K562 (cell line): ENCODE data around the gene SART3. TPM values are rescaled to one million over a fixed set of nuclear protein-coding genes. Genes with fewer than 3 reads are reported as not detected.

Source experiments
- ATAC-seq: fragments of 200-7000 bp; cut with Tn5 transposase; 3 replicates; pipeline ENCODE4 v1.9.1; 2020; ENCODE audit warnings: moderate library complexity
- BruUV-seq: library from RNA; stranded (reverse); fragments of 400-500 nt; replicated peaks from 2 replicates; lab custom pipeline; 2021; lab: Mats Ljungman, UMichigan
- CTCF ChIA-PET: fragments of 300-600 bp; formaldehyde crosslinking; extraction: SDS; loops from one replicate; lab custom pipeline; 2021; ENCODE audit warnings: low intra/inter-chr PET ratio; lab: Yijun Ruan, JAX
- POLR2A ChIA-PET: fragments of 300-600, 350-650 bp; sonication (Branson Sonifier 250); formaldehyde crosslinking; extraction: SDS; loops from one replicate; lab custom pipeline; 2021; ENCODE audit warnings: antibody characterized with exemption, inconsistent platforms; lab: Yijun Ruan, JAX
- DNase-seq, 4 experiments: peaks; one replicate each; pipeline versions ENCODE4 v3.0.0 to v3.0.0-alpha.2; 2011 to 2018; ENCODE audit warnings: low spot score in 3 of 4, mixed read lengths in 3 of 4; ENCODE audit errors: extremely low read depth in 1 of 4
- FAIRE-seq: peaks from 2 replicates; lab custom pipeline; 2011; peaks lifted over from hg19 to GRCh38; lab: Jason Lieb, UNC
- H2AFZ ChIP-seq: 2 replicates; pipeline ENCODE4 v1.6.0; 2011; ENCODE audit warnings: low read depth, low read length, control low read depth, inconsistent platforms
- H3K27ac ChIP-seq: fragments of 200-600 bp; 3 replicates; pipeline ENCODE4 v1.8.0; 2011; ENCODE audit warnings: low read depth, mild to moderate bottlenecking, control low read depth, inconsistent platforms, low read length, moderate library complexity, mixed read lengths; ENCODE audit errors: extremely low read depth
- H3K27me3 ChIP-seq, 2 experiments: fragments of 300-600 bp in 1 of 2; 2 replicates in 1 of 2; 3 replicates in 1 of 2; pipeline versions ENCODE4 v1.6.0 to v1.8.0; 2011; ENCODE audit warnings: inconsistent platforms in 2 of 2, low read length in 2 of 2, mild to moderate bottlenecking in 1 of 2, mixed read lengths in 1 of 2, moderate library complexity in 1 of 2; ENCODE audit not compliant: control insufficient read depth in 2 of 2, insufficient read depth in 2 of 2
- H3K36me3 ChIP-seq: fragments of 300-600 bp; 3 replicates; pipeline ENCODE4 v1.8.0; 2011; ENCODE audit warnings: mild to moderate bottlenecking, low read length, inconsistent platforms; ENCODE audit not compliant: control insufficient read depth, insufficient read depth
- H3K4me1 ChIP-seq, 2 experiments: fragments of 200-600 bp in 1 of 2; replicated peaks in 1 of 2; 2 replicates in 1 of 2; 3 replicates in 1 of 2; pipeline versions ENCODE4 v1.5.1 to v1.8.0; 2011; ENCODE audit warnings: inconsistent platforms in 2 of 2, low read length in 2 of 2, mild to moderate bottlenecking in 1 of 2, mixed read lengths in 1 of 2, moderate library complexity in 1 of 2; ENCODE audit not compliant: control insufficient read depth in 2 of 2, insufficient read depth in 2 of 2
- H3K4me2 ChIP-seq: 2 replicates; pipeline ENCODE4 v1.6.1; 2011; ENCODE audit warnings: low read length, control low read depth, inconsistent platforms, mixed read lengths; ENCODE audit not compliant: insufficient read depth
- H3K4me3 ChIP-seq: fragments of 200-600 bp; sonication (generic), shearing (Covaris generic); 2 replicates; pipeline ENCODE4 v1.5.1; 2016; ENCODE audit warnings: control low read depth, inconsistent platforms
- H3K79me2 ChIP-seq: fragments of 200-600 bp; 3 replicates; pipeline ENCODE4 v1.8.0; 2011; ENCODE audit warnings: low read length, inconsistent platforms; ENCODE audit not compliant: control insufficient read depth, insufficient read depth
- H3K9ac ChIP-seq, 2 experiments: 2 replicates each; pipeline versions ENCODE4 v1.6.0 to v1.6.1; 2011; ENCODE audit warnings: low read depth in 2 of 2, low read length in 2 of 2, control low read depth in 1 of 2, inconsistent platforms in 1 of 2, mild to moderate bottlenecking in 1 of 2, mixed read lengths in 1 of 2; ENCODE audit not compliant: insufficient read depth in 1 of 2
- H3K9me1 ChIP-seq: one replicate; pipeline ENCODE4 v1.6.0; 2011; ENCODE audit warnings: inconsistent platforms, mild to moderate bottlenecking, low read length, moderate library complexity; ENCODE audit not compliant: control insufficient read depth, insufficient read depth
- H3K9me3 ChIP-seq: replicated peaks from 2 replicates; pipeline ENCODE4 v1.5.1; 2011; ENCODE audit warnings: low read depth, low read length, inconsistent platforms; ENCODE audit not compliant: control insufficient read depth, insufficient read depth
- H4K20me1 ChIP-seq: replicated peaks from 2 replicates; pipeline ENCODE4 v1.6.1; 2011; ENCODE audit warnings: low read length, inconsistent platforms, mixed read lengths; ENCODE audit not compliant: control insufficient read depth, insufficient read depth
- BRF1 ChIP-seq: IDR thresholded peaks from 3 replicates; pipeline ENCODE4 v1.6.1; 2011; ENCODE audit warnings: borderline replicate concordance, mild to moderate bottlenecking; ENCODE audit not compliant: insufficient read length; ENCODE audit errors: extremely low read depth
- DACH1 ChIP-seq: fragments of 450-650 bp; IDR thresholded peaks from 2 replicates; pipeline ENCODE4 v1.6.1; 2018; ENCODE audit not compliant: partially characterized antibody
- ESRRB ChIP-seq: fragments of 250-450 bp; sonication (Bioruptor Pico); IDR thresholded peaks from 2 replicates; pipeline ENCODE4 v1.5.0; 2020; ENCODE audit warnings: mild to moderate bottlenecking, moderate library complexity, borderline replicate concordance
- FOXK1 ChIP-seq: sonication (generic); formaldehyde crosslinking; IDR thresholded peaks from 2 replicates; pipeline ENCODE4 v1.8.0; 2022; ENCODE audit warnings: missing genetic modification reagents, mild to moderate bottlenecking, borderline replicate concordance
- FOXK2 ChIP-seq, 2 experiments: fragments of 450-650 bp; IDR thresholded peaks in 1 of 2; conservative IDR thresholded peaks in 1 of 2; 2 replicates each; pipeline ENCODE4 v1.6.1; 2016; ENCODE audit warnings: low read depth in 2 of 2, mild to moderate bottlenecking in 1 of 2
- NFE2L1 ChIP-seq: fragments of 450-650 bp; IDR thresholded peaks from 2 replicates; pipeline ENCODE4 v1.6.1; 2016; ENCODE audit warnings: missing genetic modification characterization, low read depth, mild to moderate bottlenecking, missing compliant biosample characterization, moderate library complexity, borderline replicate concordance
- NFIC ChIP-seq: fragments of 450-650 bp; IDR thresholded peaks from 2 replicates; pipeline ENCODE4 v1.6.1; 2017; ENCODE audit warnings: mild to moderate bottlenecking, inconsistent platforms
- NR2C1 ChIP-seq, 2 experiments: fragments of 450-650 bp; IDR thresholded peaks; 2 replicates each; pipeline ENCODE4 v1.6.1; 2017; ENCODE audit warnings: mild to moderate bottlenecking in 2 of 2, antibody characterized with exemption in 1 of 2, inconsistent platforms in 1 of 2, missing compliant biosample characterization in 1 of 2, missing genetic modification characterization in 1 of 2
- SMAD4 ChIP-seq: fragments of 250-450 bp; sonication (Bioruptor Pico); conservative IDR thresholded peaks from 2 replicates; pipeline ENCODE4 v1.8.0; 2021; ENCODE audit warnings: inconsistent platforms, mild to moderate bottlenecking, moderate library complexity
- SRF ChIP-seq, 2 experiments: fragments of 250-450, 450-650 bp in 1 of 2; sonication (Bioruptor Pico) in 1 of 2; sonication (generic) in 1 of 2; formaldehyde crosslinking; IDR thresholded peaks; 2 replicates each; pipeline versions ENCODE4 v1.5.0 to v1.5.1; 2020 to 2022; ENCODE audit warnings: mild to moderate bottlenecking in 1 of 2, missing genetic modification reagents in 1 of 2
- TEAD4 ChIP-seq, 2 experiments: sonication (generic) in 1 of 2; formaldehyde crosslinking in 1 of 2; IDR thresholded peaks; 2 replicates each; pipeline versions ENCODE4 v1.6.1 to v1.8.0; 2012 to 2022; ENCODE audit warnings: borderline replicate concordance in 1 of 2, inconsistent platforms in 1 of 2, low read length in 1 of 2, mild to moderate bottlenecking in 1 of 2, missing genetic modification reagents in 1 of 2
- XRCC3 ChIP-seq: fragments of 450-650 bp; IDR thresholded peaks from 2 replicates; pipeline ENCODE4 v1.6.1; 2017; ENCODE audit warnings: mild to moderate bottlenecking, moderate library complexity
- ZBTB1 ChIP-seq: sonication (generic); formaldehyde crosslinking; IDR thresholded peaks from 2 replicates; pipeline ENCODE4 v1.8.1; 2023; ENCODE audit warnings: missing genetic modification reagents, low read depth, mild to moderate bottlenecking, borderline replicate concordance
- ZBTB12 ChIP-seq: fragments of 250-450 bp; sonication (Bioruptor Pico); IDR thresholded peaks from 2 replicates; pipeline ENCODE4 v1.4.0; 2020
- WGBS: fragments of 100-300 bp; shearing (Covaris generic); methylation state at CpG from one replicate; pipeline ENCODE4 v1.1.6; 2016; ENCODE audit warnings: low coverage, mixed read lengths; ENCODE audit not compliant: insufficient coverage; ENCODE audit errors: missing lambda C conversion rate; 5-methylcytosine and 5-hydroxymethylcytosine counted together
- in situ Hi-C: fragments of 300-500 bp; cut with MboI; formaldehyde crosslinking; loops from 4 replicates; pipeline ENCODE4 v1.15.0; 2018; ENCODE audit warnings: inconsistent platforms, mixed read lengths
- intact Hi-C: fragments of 100-400 bp; cut with micrococcal nuclease; formaldehyde crosslinking; loops from 2 replicates; pipeline ENCODE4 v1.14.2; 2022
- polyA plus RNA-seq, 8 experiments: library from polyadenylated mRNA; depleted of rRNA in 4 of 8; stranded (reverse) in 5 of 8; unstranded in 3 of 8; fragments of >200 nt; fragmentation: Nextera tagmentation in 2 of 8; fragmentation: Illumina TruSeq in 1 of 8; extraction: Ambion mirVana in 2 of 8; extraction: Trizol in 1 of 8; gene quantifications; 2 replicates each; pipeline versions ENCODE4 v1.2.1 to v1.2.3, GENCODE V29; 2011 to 2014; ENCODE audit warnings: inconsistent platforms in 1 of 8, missing spikeins in 1 of 8
- total RNA-seq, 7 experiments: library from RNA; depleted of rRNA in 6 of 7; stranded (reverse); fragments of >200 nt in 6 of 7; fragmentation: Illumina TruSeq in 2 of 7; extraction: Trizol in 2 of 7; gene quantifications; 2 replicates each; pipeline versions ENCODE4 v1.2.1 to v1.2.3, GENCODE V29; 2011 to 2021; ENCODE audit warnings: low replicate concordance in 1 of 7

SART3 gene
- total and polyA plus RNA-seq, 9 of the 15 experiments (the other 6 are each of a cell fraction or from before 2014, with no cell fraction given): 8.9 to 167 (median 56.7) TPM

- Histone ChIP-seq H3K79me2 (no peaks in the 10 kb centered on the region), H3K4me3 (no peak overlapping the region), H3K9me3 (no peaks in the 10 kb centered on the region), H3K9ac (no peak overlapping the region), H3K27ac (no peak overlapping the region), H3K4me1 (peaks cover 0 to 5% of the 10 kb centered on the region in 2 experiments; a peak in 1 of 5 replicates), H3K4me2 (no peak overlapping the region), H3K36me3 (no peaks in the 10 kb centered on the region), H4K20me1 (no peaks in the 10 kb centered on the region; the same call in 1 of the 2 replicates), H2AFZ (no peak overlapping the region), H3K27me3 (peaks cover 2 to 14% of the 10 kb centered on the region in 2 experiments; a peak in 3 of 5 replicates), H3K9me1 (no peaks in the 10 kb centered on the region)
- BruUV-seq: no TSS peak
- ATAC-seq (no peak), DNase-seq (no peak), FAIRE-seq (no peak)
- ChIA-PET CTCF (no interaction called here), POLR2A (interaction anchor here (1.0 to 1.2 kb wide), 2 partner anchors 11 to 51 kb away, joined by 4 to 5 read pairs; no protein-coding TSS in a partner anchor)
- intact Hi-C loops (no loop called here), in situ Hi-C loops (no loop called here)
- TF ChIP-seq BRF1 (no peak), FOXK2 (conservative IDR thresholded peaks at IDR 0.05 in 1 of 2, IDR thresholded peaks at IDR 0.05 in 1 of 2; ENCODE audit: low read depth in 2 of 2) (no peak), SMAD4 (CRISPR knock-in tag) (no peak)
Measured at GRCh38 chr12:108577458-108577857, 16.5 kb upstream of the SART3 start.

- DNase-seq (no peak), ATAC-seq (no peak), FAIRE-seq (no peak)
- Histone ChIP-seq H2AFZ (no peak overlapping the region), H3K4me1 (peaks cover 0 to 4% of the 10 kb centered on the region in 2 experiments; a peak in 1 of 5 replicates), H4K20me1 (no peaks in the 10 kb centered on the region; the same call in 1 of the 2 replicates), H3K9ac (no peak overlapping the region), H3K4me3 (no peak overlapping the region), H3K9me1 (no peaks in the 10 kb centered on the region), H3K9me3 (no peaks in the 10 kb centered on the region), H3K79me2 (no peaks in the 10 kb centered on the region), H3K27ac (no peak overlapping the region), H3K27me3 (peaks cover 0 to 7% of the 10 kb centered on the region in 2 experiments; a peak in 2 of 5 replicates), H3K36me3 (no peaks in the 10 kb centered on the region), H3K4me2 (no peak overlapping the region)
- WGBS: 8% methylated on average over 6 of the region's 6 CpGs
- POLR2A ChIA-PET: interaction anchor here (0.6 to 1.7 kb wide), 5 partner anchors 8 to 13 kb away, joined by 3 to 5 read pairs (median 3); no protein-coding TSS in a partner anchor
- intact Hi-C loops: no loop called here
- CTCF ChIA-PET: no interaction called here
- in situ Hi-C loops: no loop called here
- no TSS peak for BruUV-seq
- TF ChIP-seq ZBTB12 (CRISPR knock-in tag) (no peak), ESRRB (CRISPR knock-in tag) (no peak), NFIC (no peak), NR2C1 (IDR thresholded peaks at IDR 0.05) (no peak), NR2C1 (tag; IDR thresholded peaks at IDR 0.05) (no peak), FOXK1 (CRISPR knock-in tag) (no peak), ZBTB1 (CRISPR knock-in tag) (no peak), SRF (CRISPR knock-in tag; IDR thresholded peaks at IDR 0.05) (no peak), TEAD4 (IDR thresholded peaks at IDR 0.05; ENCODE audit: low read length) (no peak), TEAD4 (CRISPR knock-in tag; IDR thresholded peaks at IDR 0.05; ENCODE audit: borderline replicate concordance) (no peak), NFE2L1 (tag) (no peak), DACH1 (no peak), XRCC3 (no peak)
Measured at GRCh38 chr12:108576660-108577234, 15.8 kb upstream of the SART3 start.
